Measurements from ENCODE around the gene SPRR2F. TPM values are rescaled to one million over a fixed set of nuclear protein-coding genes. Genes with fewer than 3 reads are reported as not detected.

The SPRR2F gene
- total and polyA plus RNA-seq, 10 of the 15 experiments (the other 5 are each of a cell fraction or from before 2014, with no cell fraction given), result 0.18 to 0.27 TPM; not detected in 8

- TF ChIP-seq CBX3 (IDR thresholded peaks at IDR 0.05; ENCODE audit: borderline replicate concordance, low read depth), result no peak
- TF ChIP-seq POLR2A (IDR thresholded peaks at IDR 0.05; ENCODE audit: low read depth, low read length), result no peak
- TF ChIP-seq GABPA (IDR thresholded peaks at IDR 0.05; ENCODE audit: low read depth), result no peak
- no peak for TF ChIP-seq RBBP5 (conservative IDR thresholded peaks at IDR 0.05)
- TF ChIP-seq CBX5 (IDR thresholded peaks at IDR 0.05; ENCODE audit: low read depth), result no peak
- no peak for TF ChIP-seq TBL1XR1 (IDR thresholded peaks at IDR 0.05; ENCODE audit: low read depth, low read length)
- TF ChIP-seq KLF5 (IDR thresholded peaks at IDR 0.05; ENCODE audit: partially characterized antibody), result no peak
- no peak for TF ChIP-seq PAX8 (IDR thresholded peaks at IDR 0.05)
- no peak for TF ChIP-seq JUNB (IDR thresholded peaks at IDR 0.05)
- TF ChIP-seq RB1 (IDR thresholded peaks at IDR 0.05; ENCODE audit: borderline replicate concordance), result no peak
- TF ChIP-seq CEBPZ (IDR thresholded peaks at IDR 0.05; ENCODE audit: low read depth, low read length), result no peak
- TF ChIP-seq NFIC (IDR thresholded peaks at IDR 0.05; ENCODE audit: low read depth, low read length), result no peak
- TF ChIP-seq, protein P1, sequence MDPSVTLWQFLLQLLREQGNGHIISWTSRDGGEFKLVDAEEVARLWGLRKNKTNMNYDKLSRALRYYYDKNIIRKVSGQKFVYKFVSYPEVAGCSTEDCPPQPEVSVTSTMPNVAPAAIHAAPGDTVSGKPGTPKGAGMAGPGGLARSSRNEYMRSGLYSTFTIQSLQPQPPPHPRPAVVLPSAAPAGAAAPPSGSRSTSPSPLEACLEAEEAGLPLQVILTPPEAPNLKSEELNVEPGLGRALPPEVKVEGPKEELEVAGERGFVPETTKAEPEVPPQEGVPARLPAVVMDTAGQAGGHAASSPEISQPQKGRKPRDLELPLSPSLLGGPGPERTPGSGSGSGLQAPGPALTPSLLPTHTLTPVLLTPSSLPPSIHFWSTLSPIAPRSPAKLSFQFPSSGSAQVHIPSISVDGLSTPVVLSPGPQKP (IDR thresholded peaks at IDR 0.05; ENCODE audit: low read depth, low read length), result no peak
- no peak for TF ChIP-seq ZNF622 (IDR thresholded peaks at IDR 0.05)
- no peak for TF ChIP-seq RAD21 (IDR thresholded peaks at IDR 0.05; ENCODE audit: insufficient read depth, low read depth, low read length)
- no peak for TF ChIP-seq SIN3A (IDR thresholded peaks at IDR 0.05; ENCODE audit: low read depth, low read length)
- TF ChIP-seq CREM (IDR thresholded peaks at IDR 0.05; ENCODE audit: low read depth), result no peak
- no peak for TF ChIP-seq NR2C1 (IDR thresholded peaks at IDR 0.05)
- TF ChIP-seq EED (IDR thresholded peaks at IDR 0.05; ENCODE audit: low read depth), result peak; percentile 26; the same call in 1 of the 2 replicates
- TF ChIP-seq CUX1 (IDR thresholded peaks at IDR 0.05; ENCODE audit: insufficient replicate concordance, low read depth, low read length), result peak; percentile 44
- TF ChIP-seq, protein P2, sequence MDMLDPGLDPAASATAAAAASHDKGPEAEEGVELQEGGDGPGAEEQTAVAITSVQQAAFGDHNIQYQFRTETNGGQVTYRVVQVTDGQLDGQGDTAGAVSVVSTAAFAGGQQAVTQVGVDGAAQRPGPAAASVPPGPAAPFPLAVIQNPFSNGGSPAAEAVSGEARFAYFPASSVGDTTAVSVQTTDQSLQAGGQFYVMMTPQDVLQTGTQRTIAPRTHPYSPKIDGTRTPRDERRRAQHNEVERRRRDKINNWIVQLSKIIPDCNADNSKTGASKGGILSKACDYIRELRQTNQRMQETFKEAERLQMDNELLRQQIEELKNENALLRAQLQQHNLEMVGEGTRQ (IDR thresholded peaks at IDR 0.05; ENCODE audit: borderline replicate concordance, low read depth, low read length), result no peak
- TF ChIP-seq PML (IDR thresholded peaks at IDR 0.05; ENCODE audit: low read length), result no peak
- TF ChIP-seq CREB1 (IDR thresholded peaks at IDR 0.05; ENCODE audit: low read depth), result no peak
Observed at GRCh38 chr1:153122831-153123421, 9.6 kb upstream of the SPRR2F start (continued).

All from GM12878 (cell line).